HG02973 (cell line): Measurements from ENCODE around the gene BRMS1L.
A peak's percentile ranks its signal among the peaks of the same experiment; 100 is the strongest.
"Not testable (repeated sequence)": the region's sequence is repeated elsewhere in the genome, so short reads cannot be mapped to it uniquely, and the experiment has no call there.

ENCODE experiments used
- ATAC-seq: cut with Tn5 transposase; IDR thresholded peaks from one replicate; pipeline ENCODE4 v1.9.1; 2021; ENCODE audit warnings: moderate library complexity; ENCODE audit not compliant: unreplicated experiment

Gene BRMS1L

GRCh38 chr14:35826218-35826951 is at the start of gene BRMS1L:
TSS of gene BRMS1L (plus strand) at chr14:35826338. CDS start at chr14:35826517, 179 bp downstream.
- peak; percentile 98 for ATAC-seq

GRCh38 chr14:35776823-35777222 is 49.3 kb upstream of the BRMS1L start:
- ATAC-seq: no peak

GRCh38 chr14:35777550-35777949 is 48.6 kb upstream of the BRMS1L start:
- ATAC-seq: not testable (repeated sequence)

- no peak for ATAC-seq
Observed at GRCh38 chr14:35779368-35779767, 46.8 kb upstream of the BRMS1L start.

GRCh38 chr14:35783699-35784098 is 42.4 kb upstream of the BRMS1L start:
- no peak for ATAC-seq

GRCh38 chr14:35786856-35787255 is 39.3 kb upstream of the BRMS1L start:
- no peak for ATAC-seq

GRCh38 chr14:35789651-35790050 is 36.5 kb upstream of the BRMS1L start:
- no peak for ATAC-seq

GRCh38 chr14:35797796-35798195 is 28.3 kb upstream of the BRMS1L start:
- ATAC-seq: no peak

GRCh38 chr14:35806006-35806907 is 19.9 kb upstream of the BRMS1L start:
- no peak for ATAC-seq

- ATAC-seq: no peak
Observed at GRCh38 chr14:35807131-35807961, 18.8 kb upstream of the BRMS1L start.

GRCh38 chr14:35808076-35808637 is 18.0 kb upstream of the BRMS1L start:
- ATAC-seq: no peak

- peak; percentile 98 for ATAC-seq
Observed at GRCh38 chr14:35808638-35809563, 17.2 kb upstream of the BRMS1L start, which contains the start of gene RALGAPA1. TSS of gene RALGAPA1 (minus strand) at chr14:35809295. CDS start at chr14:35808835, 460 bp downstream.

GRCh38 chr14:35809597-35809996 is 16.5 kb upstream of the BRMS1L start:
- ATAC-seq: no peak

- no peak for ATAC-seq
Observed at GRCh38 chr14:35810963-35811362, 15.2 kb upstream of the BRMS1L start.

GRCh38 chr14:35814371-35815005 is 11.7 kb upstream of the BRMS1L start:
- peak; percentile 67 for ATAC-seq

GRCh38 chr14:35818346-35819115 is 7.6 kb upstream of the BRMS1L start:
- no peak for ATAC-seq

GRCh38 chr14:35819591-35820540 is 6.3 kb upstream of the BRMS1L start:
- no peak for ATAC-seq
